ENCODE results near the gene SCML2. TPM values are rescaled to one million over a fixed set of nuclear protein-coding genes. Genes with fewer than 3 reads are reported as not detected.

Gene SCML2
- total RNA-seq, 2 donors from 2014 or later = 2.3 TPM

- no peak for ATAC-seq
- Histone ChIP-seq H3K36me3 (replicated peaks in 1 of 2; ENCODE audit: insufficient read depth in 1 of 2, low read depth in 2 of 2) (no peaks in the 10 kb centered on the region), H3K9me3 (no peaks in the 10 kb centered on the region), H3K27me3 (no peaks in the 10 kb centered on the region), H3K4me3 (no peak overlapping the region), H3K4me1 (no peaks in the 10 kb centered on the region), H3K27ac (no peak overlapping the region)
- DNase-seq = no peak
- 6 to 11% methylated on average over 2 of the region's 2 CpGs for WGBS, 2 donors
- TF ChIP-seq CTCF (IDR thresholded peaks at IDR 0.05) = peak in 4 of 7 experiments; percentile 18 to 28 (median 24)
- TF ChIP-seq POLR2A (IDR thresholded peaks at IDR 0.05) = no peak
- intact Hi-C loops (cut with DNase I) = no loop called here
These were observed 144.0 kb downstream of the SCML2 start for GRCh38 chrX:18210470-18210869.

GRCh38 chrX:18206657-18207056, 147.8 kb downstream of the SCML2 start:
- TF ChIP-seq CTCF (IDR thresholded peaks at IDR 0.05) = no peak
- no peak for TF ChIP-seq POLR2A (IDR thresholded peaks at IDR 0.05)
- Histone ChIP-seq H3K36me3 (replicated peaks in 1 of 2; ENCODE audit: insufficient read depth in 1 of 2, low read depth in 2 of 2) (no peaks in the 10 kb centered on the region), H3K4me1 (no peaks in the 10 kb centered on the region), H3K4me3 (no peak overlapping the region), H3K9me3 (no peaks in the 10 kb centered on the region), H3K27ac (no peak overlapping the region), H3K27me3 (no peaks in the 10 kb centered on the region)
- intact Hi-C loops (cut with DNase I) = no loop called here
- DNase-seq (no peak), ATAC-seq (no peak)
- 70 to 76% methylated on average over 3 to 5 of the region's 8 CpGs for WGBS, 2 donors

GRCh38 chrX:18203631-18204030, 150.9 kb downstream of the SCML2 start:
- WGBS, 2 donors = 60 to 71% methylated on average over 3 to 5 of the region's 5 CpGs
- Histone ChIP-seq H3K4me1 (no peaks in the 10 kb centered on the region), H3K9me3 (no peaks in the 10 kb centered on the region), H3K27ac (no peak overlapping the region), H3K27me3 (no peaks in the 10 kb centered on the region), H3K4me3 (no peak overlapping the region), H3K36me3 (replicated peaks in 1 of 2; ENCODE audit: insufficient read depth in 1 of 2, low read depth in 2 of 2) (no peaks in the 10 kb centered on the region)
- no peak for TF ChIP-seq POLR2A (IDR thresholded peaks at IDR 0.05)
- no peak for TF ChIP-seq CTCF (IDR thresholded peaks at IDR 0.05)
- ATAC-seq = no peak
- intact Hi-C loops (cut with DNase I) = no loop called here
- no peak for DNase-seq

- no peak for ATAC-seq
- TF ChIP-seq POLR2A (IDR thresholded peaks at IDR 0.05) (no peak), CTCF (IDR thresholded peaks at IDR 0.05) (no peak)
- WGBS, 2 donors = 43 to 50% methylated on average over 1 of the region's 1 CpG
These were observed 159.8 kb downstream of the SCML2 start for GRCh38 chrX:18194688-18195087.

More at GRCh38 chrX:18194688-18195087, 159.8 kb downstream of the SCML2 start:
- intact Hi-C loops (cut with DNase I) = no loop called here
- Histone ChIP-seq H3K27ac (no peak overlapping the region), H3K4me3 (no peak overlapping the region), H3K36me3 (replicated peaks in 1 of 2; ENCODE audit: insufficient read depth in 1 of 2, low read depth in 2 of 2) (no peaks in the 10 kb centered on the region), H3K27me3 (no peaks in the 10 kb centered on the region), H3K9me3 (no peaks in the 10 kb centered on the region), H3K4me1 (no peaks in the 10 kb centered on the region)
- no peak for DNase-seq

Small RNA genes lying within 50 kb of the gene (small RNA-seq; reads per million reads assigned to genes)
- gene RF00019 (not detected), gene TMSB10P2 (not detected)

Other genes starting within 250 kb of the SCML2 start
- under 1 TPM in 1 of 2 donors, not detected in 1; under 0.01 TPM for gene BEND2, start 133.8 kb downstream of the SCML2 start, total RNA-seq
- 1 to 10 TPM; 3.6 to 5.7 TPM for gene CDKL5, start 70.9 kb upstream of the SCML2 start, total RNA-seq

All from body of pancreas (tissue), 4 donors.